NCI-H2081 treated with DMSO at 0.1 percent for 48 hours (cell line): Measurements from ENCODE around the gene SYVN1.
"Not testable (repeated sequence)": the region's sequence is repeated elsewhere in the genome, so short reads cannot be mapped to it uniquely, and the experiment has no call there.

Experiments used
- DNase-seq: peaks from one replicate; lab custom pipeline; 2025; lab: John Stamatoyannopoulos, UW

SYVN1 gene

GRCh38 chr11:65127473-65128181, 6.7 kb downstream of the SYVN1 start:
- DNase-seq = no peak

DNA sequence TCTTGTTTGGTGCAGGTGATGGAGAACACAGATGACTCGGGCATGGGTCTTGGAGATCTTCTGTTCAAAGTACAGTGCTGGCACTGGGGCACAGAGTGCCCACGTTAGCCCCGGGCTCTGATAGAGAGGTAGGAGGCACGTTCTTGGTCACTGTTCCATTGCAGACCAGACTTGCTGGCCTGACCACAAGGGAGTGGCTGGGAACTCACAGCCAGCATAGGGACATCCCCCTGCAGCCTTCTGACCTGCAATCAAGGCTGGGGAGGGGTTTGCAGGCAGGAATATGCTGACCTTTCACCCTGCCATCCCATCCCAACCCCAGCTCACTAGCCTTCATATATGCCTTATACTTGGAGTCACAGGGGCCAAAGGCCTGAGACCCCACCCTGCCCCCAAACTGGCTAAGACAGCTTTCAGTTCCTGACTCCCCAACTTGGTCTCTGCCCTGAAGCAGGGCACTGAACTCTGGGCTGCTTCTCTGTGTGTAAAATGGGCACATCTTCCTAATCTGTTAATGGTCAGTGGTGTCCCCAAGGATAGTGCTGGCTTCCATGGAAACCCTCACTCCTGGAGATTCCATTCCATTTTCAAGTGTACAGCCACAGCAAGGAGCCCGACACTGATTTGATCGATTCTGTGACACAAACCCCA, 7.6 kb downstream of the SYVN1 start:
- no peak for DNase-seq

DNA sequence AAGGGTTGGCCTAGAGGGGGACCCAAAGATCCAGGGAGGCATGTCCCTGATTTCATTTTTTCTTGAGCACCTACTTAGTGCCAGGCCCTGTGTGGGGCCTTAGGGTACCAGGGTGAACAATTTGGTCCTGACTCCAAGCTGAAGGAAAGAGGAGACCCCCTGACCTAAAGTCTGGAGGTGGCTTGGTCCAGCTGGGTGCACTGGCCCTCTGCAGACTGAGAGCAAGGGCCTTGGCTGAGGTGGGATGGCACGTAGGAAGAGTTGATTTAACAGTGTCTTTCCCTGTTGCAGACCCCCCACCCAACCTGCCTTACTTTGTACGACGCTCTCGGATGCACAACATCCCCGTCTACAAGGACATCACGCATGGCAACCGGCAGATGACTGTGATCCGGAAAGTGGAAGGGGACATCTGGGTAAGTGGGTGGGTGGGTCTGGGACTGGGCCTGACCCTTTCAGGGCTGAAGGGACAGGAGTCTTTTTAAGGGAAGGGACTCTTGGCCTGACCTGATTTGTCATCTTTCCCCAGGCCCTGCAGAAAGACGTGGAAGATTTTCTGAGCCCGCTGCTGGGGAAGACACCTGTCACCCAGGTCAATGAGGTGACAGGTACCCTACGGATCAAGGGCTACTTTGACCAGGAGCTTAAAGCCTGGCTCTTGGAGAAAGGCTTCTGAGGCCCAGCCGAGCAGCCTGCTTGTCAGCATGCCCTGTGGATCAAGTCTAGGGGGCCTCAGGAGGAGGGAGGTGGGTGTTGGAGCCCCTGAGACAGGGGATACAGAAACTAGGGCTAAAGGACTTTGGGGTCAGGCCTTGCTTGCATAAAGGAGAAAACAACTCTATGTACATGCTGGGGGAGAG, 8.9 kb downstream of the SYVN1 start:
- DNase-seq = no peak

DNA sequence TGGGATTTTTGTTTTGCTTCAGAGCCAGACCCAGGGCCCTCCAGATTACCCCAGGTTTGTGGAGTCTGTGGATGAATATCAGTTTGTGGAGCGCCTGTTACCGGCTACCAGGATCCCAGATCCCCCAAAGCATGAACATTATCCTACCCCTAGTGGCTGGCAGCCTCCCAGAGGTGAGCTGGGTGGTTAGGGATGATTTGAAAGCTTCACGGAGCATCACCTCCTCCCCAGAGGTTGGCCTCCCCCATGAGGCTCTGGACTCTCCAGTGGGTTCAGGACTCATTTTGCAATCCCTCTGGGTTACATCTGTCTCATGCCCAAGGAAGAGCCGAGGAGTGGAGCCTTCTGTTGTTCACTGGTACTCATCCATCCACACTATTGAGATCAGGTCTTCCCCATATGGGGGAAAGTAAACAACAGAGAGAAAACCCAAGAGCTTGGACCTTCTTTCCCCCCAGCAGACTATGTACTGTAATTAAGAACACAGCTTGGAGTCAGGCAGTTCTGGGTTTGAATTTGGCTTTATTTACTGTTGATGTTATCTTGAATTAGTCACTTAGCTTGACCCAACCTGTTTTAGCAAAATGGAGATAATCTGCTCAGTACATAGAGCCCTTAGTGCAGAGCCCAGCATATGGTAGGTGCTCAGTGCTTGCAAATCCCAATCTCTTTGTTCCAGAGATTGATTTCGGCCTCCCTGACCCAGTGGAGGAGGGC, 9.7 kb downstream of the SYVN1 start:
- DNase-seq = no peak

- DNase-seq = peak; percentile 86
These were observed 12.2 kb downstream of the SYVN1 start, which contains the start of the genes FAU and MRPL49 for GRCh38 chr11:65121865-65122696. Gene FAU, minus strand, starts transcription at chr11:65122134. Its CDS starts 321 bp downstream, at chr11:65121813. Gene MRPL49, plus strand, starts transcription at chr11:65122321. Its CDS starts 26 bp downstream, at chr11:65122347.

DNA sequence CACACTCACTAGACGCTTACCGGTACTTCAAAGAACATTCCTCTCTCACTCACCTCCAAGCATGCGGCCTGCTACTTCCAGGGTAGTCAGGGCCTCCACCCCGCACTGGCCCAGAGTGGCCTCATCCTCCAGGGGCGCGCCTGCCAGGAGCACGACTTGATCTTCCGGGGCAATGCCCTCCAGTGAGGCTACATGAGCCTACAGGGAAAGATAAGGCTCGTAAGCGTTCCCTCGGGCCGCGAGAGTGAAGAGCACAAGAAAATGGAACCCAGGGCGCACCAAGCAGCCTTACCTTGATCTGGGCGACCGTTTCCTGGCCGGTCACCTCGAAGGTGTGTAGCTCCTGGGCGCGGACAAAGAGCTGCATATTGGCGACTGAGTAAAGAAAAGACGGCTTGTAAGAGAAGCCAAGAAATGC, 12.9 kb downstream of the SYVN1 start:
- no peak for DNase-seq

GRCh38 chr11:65120831-65121230, 13.5 kb downstream of the SYVN1 start:
- DNase-seq = no peak

DNA sequence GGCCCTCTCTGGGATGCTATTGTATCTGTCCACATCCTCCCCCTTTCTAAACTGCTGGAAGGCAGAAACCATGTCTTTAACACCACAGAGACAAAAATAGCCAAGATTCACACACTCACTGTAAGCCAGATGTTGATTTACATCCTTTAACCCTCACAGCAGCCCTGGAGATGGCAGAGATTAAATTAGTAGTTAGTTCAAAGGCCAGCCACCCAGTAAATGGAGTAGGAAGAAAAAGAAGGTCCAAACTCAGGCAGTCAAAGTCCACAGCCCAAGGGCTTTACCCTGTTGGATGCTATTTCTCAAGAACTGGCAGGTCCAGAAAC, 14.7 kb downstream of the SYVN1 start:
- no peak for DNase-seq

GRCh38 chr11:65118891-65119669, 15.2 kb downstream of the SYVN1 start:
- not testable (repeated sequence) for DNase-seq

- DNase-seq = no peak
These were observed 16.1 kb downstream of the SYVN1 start for GRCh38 chr11:65118097-65118837.

DNA sequence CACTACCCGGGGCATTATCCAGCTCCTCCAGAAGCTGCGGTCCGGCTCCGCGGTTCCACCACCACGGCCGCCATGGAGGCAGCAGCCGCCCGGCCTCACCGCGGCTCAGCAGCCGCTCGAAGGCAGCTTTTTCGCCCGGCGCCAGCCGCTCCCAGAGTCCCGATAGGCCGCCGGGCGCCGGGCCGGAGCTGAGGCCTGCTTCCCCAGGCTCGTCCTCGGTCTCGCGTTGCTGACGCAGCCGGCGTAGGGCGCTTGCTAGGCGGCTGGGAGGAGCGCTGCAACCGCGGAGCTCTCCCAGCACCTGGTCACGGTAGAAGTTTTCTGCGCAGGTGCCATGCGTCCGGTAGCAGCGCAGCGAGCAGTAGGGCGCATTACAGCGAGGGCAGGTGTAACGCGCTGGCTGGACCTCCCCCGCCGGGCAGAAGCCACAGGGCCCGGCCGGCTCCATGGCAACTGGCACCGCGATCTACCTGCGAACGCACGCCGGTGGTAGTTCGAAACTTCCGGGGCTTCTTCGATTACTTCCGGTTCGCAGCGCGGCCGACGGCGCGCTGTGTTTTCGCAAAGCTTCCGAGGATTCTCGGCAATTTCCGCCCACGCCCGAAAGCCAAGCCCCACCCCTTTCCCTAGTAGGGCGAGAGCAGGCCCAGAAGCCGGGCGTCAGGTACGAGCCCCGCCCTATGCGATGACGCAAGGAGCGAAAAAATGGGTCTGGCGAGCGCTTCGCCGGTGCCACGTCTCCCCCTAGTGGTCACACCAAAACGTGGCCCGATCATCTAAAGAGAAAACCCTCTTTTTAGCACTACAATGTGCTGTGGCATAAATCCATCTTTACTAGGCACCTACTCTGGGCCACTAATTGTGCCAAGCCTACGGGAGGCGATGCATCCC, 16.9 kb downstream of the SYVN1 start, which contains the start of gene ZNHIT2:
ZNHIT2 (minus strand) TSS at position 496 of the 891 bp plus-strand sequence; CDS start at position 448, 48 bp downstream.
- DNase-seq = peak; percentile 96

DNA sequence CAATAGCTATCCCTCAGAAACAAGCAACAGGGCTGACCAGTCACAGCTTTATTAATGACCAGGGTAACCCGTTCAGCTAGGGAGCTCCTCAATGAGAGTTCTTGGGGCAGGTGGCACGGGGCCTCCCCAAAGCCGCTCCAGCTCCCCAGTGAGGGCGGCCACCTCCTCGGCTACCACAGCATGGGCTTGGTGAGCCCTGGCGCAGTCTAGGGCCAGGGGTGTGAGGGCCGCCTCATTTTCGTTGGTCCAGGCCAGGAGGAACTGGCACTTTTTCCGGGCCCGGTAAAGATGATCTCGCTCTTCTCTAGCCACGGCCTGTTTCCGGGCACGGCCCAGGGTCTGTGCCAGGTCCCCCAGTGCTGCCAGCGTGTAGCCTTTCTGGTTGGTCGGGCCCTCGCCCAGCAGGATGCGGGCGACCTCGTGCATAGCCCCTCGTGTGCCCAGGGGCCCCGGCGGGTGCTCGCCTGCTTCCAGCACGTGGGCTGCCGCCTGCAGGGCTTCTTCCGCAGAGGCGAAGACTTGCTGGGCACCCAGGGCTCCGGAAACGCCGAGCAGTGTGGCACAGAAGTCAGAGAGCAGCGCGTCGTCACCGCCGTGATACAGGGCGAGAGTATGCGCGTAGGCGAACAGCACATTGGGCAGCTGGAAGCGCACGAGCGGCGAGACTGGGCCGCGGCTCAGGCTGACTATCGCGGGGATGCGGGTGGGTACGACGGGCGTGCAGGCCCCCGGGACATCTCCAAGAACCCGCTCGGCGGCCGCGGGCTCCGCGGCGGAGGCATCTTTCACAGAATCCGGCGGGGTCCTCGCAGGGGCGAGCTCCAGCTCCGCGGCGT, 17.7 kb downstream of the SYVN1 start:
- DNase-seq = no peak

DNA sequence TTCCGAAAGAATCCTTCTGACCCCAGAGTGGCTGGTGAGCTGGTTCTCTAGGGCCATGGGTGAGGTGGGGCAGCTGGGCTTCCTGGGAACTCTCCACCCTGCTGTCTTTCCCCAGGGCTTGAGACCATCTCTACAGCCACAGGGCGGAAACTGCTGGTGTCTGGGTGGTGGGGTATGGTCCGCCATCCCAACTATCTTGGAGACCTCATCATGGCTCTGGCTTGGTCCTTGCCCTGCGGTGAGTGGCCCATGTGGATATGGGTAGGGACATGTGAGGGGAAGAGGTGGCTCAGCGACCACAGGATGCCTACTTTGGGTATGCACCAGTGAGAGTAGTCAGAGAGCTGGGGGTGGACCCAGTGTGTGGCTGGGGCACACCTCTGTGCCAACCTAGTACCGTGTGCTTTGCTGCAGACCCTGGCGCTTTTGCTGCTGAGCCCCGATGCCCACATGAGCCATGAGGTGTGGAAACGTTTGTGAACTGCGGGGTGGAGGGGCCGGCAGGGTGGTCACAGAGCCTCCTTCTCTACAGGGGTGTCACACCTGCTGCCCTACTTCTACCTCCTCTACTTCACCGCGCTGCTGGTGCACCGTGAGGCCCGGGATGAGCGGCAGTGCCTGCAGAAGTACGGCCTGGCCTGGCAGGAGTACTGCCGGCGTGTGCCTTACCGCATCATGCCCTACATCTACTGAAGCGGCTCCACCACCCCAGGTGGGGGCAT, 18.8 kb downstream of the SYVN1 start:
- DNase-seq = no peak

GRCh38 chr11:65114538-65115171, 19.7 kb downstream of the SYVN1 start:
- DNase-seq = no peak

DNA sequence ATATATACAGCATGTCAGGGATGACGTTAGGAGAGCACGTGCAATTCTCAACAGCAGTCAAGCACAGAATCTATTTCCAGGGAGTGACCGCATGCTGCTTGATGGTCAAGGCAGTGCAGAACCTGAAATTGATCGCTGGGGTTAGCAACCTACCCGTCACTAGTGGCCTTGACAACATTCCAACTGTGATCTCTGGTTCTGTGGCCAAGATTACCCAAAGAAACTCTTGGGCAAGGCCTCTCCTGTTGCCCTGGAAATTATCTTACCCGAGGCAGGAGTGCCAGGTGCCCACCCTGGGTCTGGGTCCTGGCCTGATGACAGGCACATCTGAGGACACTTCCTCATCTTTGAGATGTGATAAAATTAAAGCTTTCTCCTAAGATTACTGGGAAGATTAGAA, 20.5 kb downstream of the SYVN1 start:
- no peak for DNase-seq

- no peak for DNase-seq
These were observed 21.0 kb downstream of the SYVN1 start for GRCh38 chr11:65113361-65113756.
